HCT116 (cell line): ENCODE data around the gene GOLIM4.

Experiments
- EGR1 ChIP-seq: IDR thresholded peaks from 2 replicates; pipeline ENCODE4 v1.6.1; 2012; ENCODE audit warnings: low read depth
- EZH2 ChIP-seq: fragments of 200-600 bp; sonication (generic); IDR thresholded peaks from 2 replicates; pipeline ENCODE4 v1.6.1; 2017; ENCODE audit warnings: antibody characterized with exemption, mixed run types
- FOSL1 ChIP-seq: IDR thresholded peaks from 2 replicates; pipeline ENCODE4 v1.6.1; 2012; ENCODE audit warnings: low read depth
- JUND ChIP-seq: IDR thresholded peaks from 2 replicates; pipeline ENCODE4 v1.6.1; 2012
- POLR2A ChIP-seq: IDR thresholded peaks from 2 replicates; pipeline ENCODE4 v1.7.0; 2011; ENCODE audit warnings: borderline replicate concordance; ENCODE audit not compliant: insufficient read depth, insufficient read length; ENCODE audit errors: extremely low read depth
- SRF ChIP-seq: IDR thresholded peaks from 2 replicates; pipeline ENCODE4 v1.6.1; 2012; ENCODE audit warnings: low read depth
- ZFX ChIP-seq: fragments of 450-650 bp; IDR thresholded peaks from 2 replicates; pipeline ENCODE4 v1.6.1; 2017
- TF ChIP-seq, protein P1 (sequence below), 3 experiments: fragments of 200-600 bp in 1 of 3; sonication (generic) in 1 of 3; IDR thresholded peaks in 2 of 3; conservative IDR thresholded peaks in 1 of 3; 2 replicates each; pipeline ENCODE4 v1.5.1; 2012 to 2017; ENCODE audit warnings: low read depth in 2 of 3, low read length in 2 of 3, antibody characterized with exemption in 1 of 3, borderline replicate concordance in 1 of 3, control low read depth in 1 of 3, mild to moderate bottlenecking in 1 of 3, mixed read lengths in 1 of 3, mixed run types in 1 of 3, moderate library complexity in 1 of 3; ENCODE audit not compliant: insufficient read depth in 1 of 3
- TF ChIP-seq, protein P2 (sequence below): IDR thresholded peaks from 2 replicates; pipeline ENCODE4 v1.6.1; 2012; ENCODE audit warnings: low read depth

DNA sequence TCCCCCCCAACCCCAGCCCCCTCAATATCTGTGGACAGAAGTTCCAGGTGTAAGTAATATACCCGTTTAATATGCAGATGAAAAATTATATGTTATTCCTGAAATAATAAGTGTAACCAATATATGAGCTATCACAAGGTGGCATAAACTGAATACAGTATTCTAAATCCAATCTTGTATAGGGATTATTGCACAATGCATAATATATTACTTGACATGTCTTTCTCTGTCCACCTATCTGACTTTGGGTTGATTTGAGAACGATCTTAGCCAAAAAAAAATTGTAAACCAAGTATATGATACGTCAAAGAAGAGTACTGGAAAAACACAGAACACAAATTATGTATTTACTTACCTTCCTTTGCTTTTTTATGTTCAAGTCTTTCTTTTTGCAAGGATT lies 47.8 kb downstream of the GOLIM4 start:
- TF ChIP-seq, protein P1, sequence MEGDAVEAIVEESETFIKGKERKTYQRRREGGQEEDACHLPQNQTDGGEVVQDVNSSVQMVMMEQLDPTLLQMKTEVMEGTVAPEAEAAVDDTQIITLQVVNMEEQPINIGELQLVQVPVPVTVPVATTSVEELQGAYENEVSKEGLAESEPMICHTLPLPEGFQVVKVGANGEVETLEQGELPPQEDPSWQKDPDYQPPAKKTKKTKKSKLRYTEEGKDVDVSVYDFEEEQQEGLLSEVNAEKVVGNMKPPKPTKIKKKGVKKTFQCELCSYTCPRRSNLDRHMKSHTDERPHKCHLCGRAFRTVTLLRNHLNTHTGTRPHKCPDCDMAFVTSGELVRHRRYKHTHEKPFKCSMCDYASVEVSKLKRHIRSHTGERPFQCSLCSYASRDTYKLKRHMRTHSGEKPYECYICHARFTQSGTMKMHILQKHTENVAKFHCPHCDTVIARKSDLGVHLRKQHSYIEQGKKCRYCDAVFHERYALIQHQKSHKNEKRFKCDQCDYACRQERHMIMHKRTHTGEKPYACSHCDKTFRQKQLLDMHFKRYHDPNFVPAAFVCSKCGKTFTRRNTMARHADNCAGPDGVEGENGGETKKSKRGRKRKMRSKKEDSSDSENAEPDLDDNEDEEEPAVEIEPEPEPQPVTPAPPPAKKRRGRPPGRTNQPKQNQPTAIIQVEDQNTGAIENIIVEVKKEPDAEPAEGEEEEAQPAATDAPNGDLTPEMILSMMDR (IDR thresholded peaks at IDR 0.05 in 2 of 3, conservative IDR thresholded peaks at IDR 0.05 in 1 of 3; ENCODE audit: borderline replicate concordance in 1 of 3, insufficient read depth in 1 of 3, low read depth in 2 of 3, low read length in 2 of 3) = no peak
- TF ChIP-seq EGR1 (no peak), JUND (no peak), FOSL1 (no peak), ZFX (no peak), POLR2A (no peak), EZH2 (no peak), SRF (no peak)
- TF ChIP-seq, protein P2, sequence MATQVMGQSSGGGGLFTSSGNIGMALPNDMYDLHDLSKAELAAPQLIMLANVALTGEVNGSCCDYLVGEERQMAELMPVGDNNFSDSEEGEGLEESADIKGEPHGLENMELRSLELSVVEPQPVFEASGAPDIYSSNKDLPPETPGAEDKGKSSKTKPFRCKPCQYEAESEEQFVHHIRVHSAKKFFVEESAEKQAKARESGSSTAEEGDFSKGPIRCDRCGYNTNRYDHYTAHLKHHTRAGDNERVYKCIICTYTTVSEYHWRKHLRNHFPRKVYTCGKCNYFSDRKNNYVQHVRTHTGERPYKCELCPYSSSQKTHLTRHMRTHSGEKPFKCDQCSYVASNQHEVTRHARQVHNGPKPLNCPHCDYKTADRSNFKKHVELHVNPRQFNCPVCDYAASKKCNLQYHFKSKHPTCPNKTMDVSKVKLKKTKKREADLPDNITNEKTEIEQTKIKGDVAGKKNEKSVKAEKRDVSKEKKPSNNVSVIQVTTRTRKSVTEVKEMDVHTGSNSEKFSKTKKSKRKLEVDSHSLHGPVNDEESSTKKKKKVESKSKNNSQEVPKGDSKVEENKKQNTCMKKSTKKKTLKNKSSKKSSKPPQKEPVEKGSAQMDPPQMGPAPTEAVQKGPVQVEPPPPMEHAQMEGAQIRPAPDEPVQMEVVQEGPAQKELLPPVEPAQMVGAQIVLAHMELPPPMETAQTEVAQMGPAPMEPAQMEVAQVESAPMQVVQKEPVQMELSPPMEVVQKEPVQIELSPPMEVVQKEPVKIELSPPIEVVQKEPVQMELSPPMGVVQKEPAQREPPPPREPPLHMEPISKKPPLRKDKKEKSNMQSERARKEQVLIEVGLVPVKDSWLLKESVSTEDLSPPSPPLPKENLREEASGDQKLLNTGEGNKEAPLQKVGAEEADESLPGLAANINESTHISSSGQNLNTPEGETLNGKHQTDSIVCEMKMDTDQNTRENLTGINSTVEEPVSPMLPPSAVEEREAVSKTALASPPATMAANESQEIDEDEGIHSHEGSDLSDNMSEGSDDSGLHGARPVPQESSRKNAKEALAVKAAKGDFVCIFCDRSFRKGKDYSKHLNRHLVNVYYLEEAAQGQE = no peak
